NCI-H226 (cell line): ENCODE measurements around the gene RGS9.
"Not testable (repeated sequence)": the region's sequence is repeated elsewhere in the genome, so short reads cannot be mapped to it uniquely, and the experiment has no call there.

Source experiments
- DNase-seq: peaks from one replicate; pipeline ENCODE4 v3.0.0-alpha.2; 2015

Gene RGS9

GRCh38 chr17:65137021-65137939 lies at the start of gene RGS9:
Gene RGS9, plus strand, starts transcription at chr17:65137370. Its CDS starts 171 bp downstream, at chr17:65137541.
- peak; percentile 65 for DNase-seq

- no peak for DNase-seq
Observed at GRCh38 chr17:65088621-65089360, 48.4 kb upstream of the RGS9 start.

GRCh38 chr17:65092262-65092661 lies 44.9 kb upstream of the RGS9 start:
- DNase-seq = no peak

- not testable (repeated sequence) for DNase-seq
Observed at GRCh38 chr17:65092721-65093356, 44.3 kb upstream of the RGS9 start.

- DNase-seq = no peak
Observed at GRCh38 chr17:65093930-65094329, 43.2 kb upstream of the RGS9 start.

- no peak for DNase-seq
Observed at GRCh38 chr17:65095465-65095864, 41.7 kb upstream of the RGS9 start.

GRCh38 chr17:65096382-65096781 lies 40.8 kb upstream of the RGS9 start:
- not testable (repeated sequence) for DNase-seq

GRCh38 chr17:65097110-65097509 lies 40.1 kb upstream of the RGS9 start:
- DNase-seq = no peak

GRCh38 chr17:65099475-65099874 lies 37.7 kb upstream of the RGS9 start:
- no peak for DNase-seq

- peak; percentile 87 for DNase-seq
Observed at GRCh38 chr17:65099941-65100315, 37.2 kb upstream of the RGS9 start.

GRCh38 chr17:65100316-65101140 lies 36.6 kb upstream of the RGS9 start:
- DNase-seq = peak; percentile 68

- DNase-seq = no peak
Observed at GRCh38 chr17:65101371-65101770, 35.8 kb upstream of the RGS9 start.

GRCh38 chr17:65102235-65102634 lies 34.9 kb upstream of the RGS9 start:
- DNase-seq = no peak

GRCh38 chr17:65102788-65103187 lies 34.4 kb upstream of the RGS9 start:
- DNase-seq = no peak

- DNase-seq = no peak
Observed at GRCh38 chr17:65103431-65103830, 33.7 kb upstream of the RGS9 start.

- peak; percentile 54 for DNase-seq
Observed at GRCh38 chr17:65103896-65104295, 33.3 kb upstream of the RGS9 start.

- DNase-seq = no peak
Observed at GRCh38 chr17:65104541-65104940, 32.6 kb upstream of the RGS9 start.

- no peak for DNase-seq
Observed at GRCh38 chr17:65104973-65105372, 32.2 kb upstream of the RGS9 start.

- no peak for DNase-seq
Observed at GRCh38 chr17:65108152-65108551, 29.0 kb upstream of the RGS9 start.

GRCh38 chr17:65109543-65109942 lies 27.6 kb upstream of the RGS9 start:
- DNase-seq = no peak

- DNase-seq = no peak
Observed at GRCh38 chr17:65109990-65110680, 27.0 kb upstream of the RGS9 start.

GRCh38 chr17:65115839-65116238 lies 21.3 kb upstream of the RGS9 start:
- no peak for DNase-seq
